WTC11 (cell line): ENCODE data around the gene SH3YL1.

Experiments used
- ATF3 ChIP-seq: sonication (generic); formaldehyde crosslinking; conservative IDR thresholded peaks from 2 replicates; pipeline ENCODE4 v1.8.1; 2022; ENCODE audit warnings: mild to moderate bottlenecking, missing genetic modification reagents
- CREB1 ChIP-seq: sonication (generic); formaldehyde crosslinking; IDR thresholded peaks from 2 replicates; pipeline ENCODE4 v1.8.0; 2023; ENCODE audit warnings: mild to moderate bottlenecking, missing genetic modification reagents
- CREM ChIP-seq: sonication (generic); formaldehyde crosslinking; IDR thresholded peaks from 2 replicates; pipeline ENCODE4 v1.8.1; 2022; ENCODE audit warnings: mild to moderate bottlenecking, missing genetic modification reagents, moderate library complexity
- NFE2L1 ChIP-seq: sonication (generic); formaldehyde crosslinking; IDR thresholded peaks from 2 replicates; pipeline ENCODE4 v1.8.1; 2023; ENCODE audit warnings: missing genetic modification reagents
- NR3C1 ChIP-seq: sonication (generic); formaldehyde crosslinking; conservative IDR thresholded peaks from 2 replicates; pipeline ENCODE4 v1.8.1; 2023; ENCODE audit warnings: low read depth, mild to moderate bottlenecking, missing genetic modification reagents
- RORB ChIP-seq: fragments of 250-450 bp; sonication (Bioruptor Pico); IDR thresholded peaks from 2 replicates; pipeline ENCODE4 v1.9.0; 2021; ENCODE audit warnings: mild to moderate bottlenecking
- TEAD4 ChIP-seq: sonication (generic); formaldehyde crosslinking; IDR thresholded peaks from 2 replicates; pipeline ENCODE4 v1.8.0; 2022; ENCODE audit warnings: mild to moderate bottlenecking, missing genetic modification reagents
- ZNF532 ChIP-seq: fragments of 250-450 bp; sonication (Bioruptor Pico); IDR thresholded peaks from 2 replicates; pipeline ENCODE4 v1.9.0; 2021; ENCODE audit warnings: mild to moderate bottlenecking, borderline replicate concordance
- TF ChIP-seq, protein P1 (sequence below): sonication (generic); formaldehyde crosslinking; IDR thresholded peaks from 2 replicates; pipeline ENCODE4 v1.8.1; 2022; ENCODE audit warnings: mild to moderate bottlenecking, moderate library complexity, missing genetic modification reagents
- TF ChIP-seq, protein P2 (sequence below): fragments of 200-600 bp; IDR thresholded peaks from 2 replicates; pipeline ENCODE4 v1.8.0; 2022; ENCODE audit warnings: antibody characterized with exemption
- TF ChIP-seq, protein P3 (sequence below): sonication (generic); formaldehyde crosslinking; IDR thresholded peaks from 2 replicates; pipeline ENCODE4 v1.8.1; 2023; ENCODE audit warnings: mild to moderate bottlenecking, missing genetic modification reagents, moderate library complexity

DNA sequence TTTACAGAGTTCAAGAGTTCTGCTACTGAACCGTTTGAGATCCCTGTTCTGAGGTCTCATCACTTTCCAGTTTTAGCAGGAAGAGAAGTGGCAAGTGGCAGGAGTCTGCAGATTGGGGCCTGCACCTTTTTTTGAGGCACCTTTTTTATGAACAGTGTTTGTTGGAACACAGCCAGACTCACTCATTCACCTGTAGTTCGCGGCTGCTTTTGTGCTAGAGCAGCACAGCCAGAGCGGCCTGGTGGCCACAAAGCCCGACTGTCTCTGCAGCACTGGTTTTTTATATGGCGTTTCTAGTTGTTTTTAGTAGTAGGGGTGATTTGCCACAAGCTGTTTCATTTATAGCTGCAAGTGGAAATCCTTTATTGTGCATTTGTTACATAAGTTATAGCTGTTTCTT lies 9.5 kb upstream of the SH3YL1 start:
- TF ChIP-seq, protein P1, sequence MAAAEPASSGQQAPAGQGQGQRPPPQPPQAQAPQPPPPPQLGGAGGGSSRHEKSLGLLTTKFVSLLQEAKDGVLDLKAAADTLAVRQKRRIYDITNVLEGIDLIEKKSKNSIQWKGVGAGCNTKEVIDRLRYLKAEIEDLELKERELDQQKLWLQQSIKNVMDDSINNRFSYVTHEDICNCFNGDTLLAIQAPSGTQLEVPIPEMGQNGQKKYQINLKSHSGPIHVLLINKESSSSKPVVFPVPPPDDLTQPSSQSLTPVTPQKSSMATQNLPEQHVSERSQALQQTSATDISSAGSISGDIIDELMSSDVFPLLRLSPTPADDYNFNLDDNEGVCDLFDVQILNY (CRISPR knock-in tag): no peak
- TF ChIP-seq, protein P2, sequence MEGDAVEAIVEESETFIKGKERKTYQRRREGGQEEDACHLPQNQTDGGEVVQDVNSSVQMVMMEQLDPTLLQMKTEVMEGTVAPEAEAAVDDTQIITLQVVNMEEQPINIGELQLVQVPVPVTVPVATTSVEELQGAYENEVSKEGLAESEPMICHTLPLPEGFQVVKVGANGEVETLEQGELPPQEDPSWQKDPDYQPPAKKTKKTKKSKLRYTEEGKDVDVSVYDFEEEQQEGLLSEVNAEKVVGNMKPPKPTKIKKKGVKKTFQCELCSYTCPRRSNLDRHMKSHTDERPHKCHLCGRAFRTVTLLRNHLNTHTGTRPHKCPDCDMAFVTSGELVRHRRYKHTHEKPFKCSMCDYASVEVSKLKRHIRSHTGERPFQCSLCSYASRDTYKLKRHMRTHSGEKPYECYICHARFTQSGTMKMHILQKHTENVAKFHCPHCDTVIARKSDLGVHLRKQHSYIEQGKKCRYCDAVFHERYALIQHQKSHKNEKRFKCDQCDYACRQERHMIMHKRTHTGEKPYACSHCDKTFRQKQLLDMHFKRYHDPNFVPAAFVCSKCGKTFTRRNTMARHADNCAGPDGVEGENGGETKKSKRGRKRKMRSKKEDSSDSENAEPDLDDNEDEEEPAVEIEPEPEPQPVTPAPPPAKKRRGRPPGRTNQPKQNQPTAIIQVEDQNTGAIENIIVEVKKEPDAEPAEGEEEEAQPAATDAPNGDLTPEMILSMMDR: no peak
- TF ChIP-seq ATF3 (CRISPR knock-in tag): no peak
- no peak for TF ChIP-seq CREB1
- no peak for TF ChIP-seq NR3C1 (CRISPR knock-in tag)
- no peak for TF ChIP-seq RORB (CRISPR knock-in tag)
- no peak for TF ChIP-seq CREM (CRISPR knock-in tag)
- no peak for TF ChIP-seq TEAD4 (CRISPR knock-in tag)
- TF ChIP-seq, protein P3, sequence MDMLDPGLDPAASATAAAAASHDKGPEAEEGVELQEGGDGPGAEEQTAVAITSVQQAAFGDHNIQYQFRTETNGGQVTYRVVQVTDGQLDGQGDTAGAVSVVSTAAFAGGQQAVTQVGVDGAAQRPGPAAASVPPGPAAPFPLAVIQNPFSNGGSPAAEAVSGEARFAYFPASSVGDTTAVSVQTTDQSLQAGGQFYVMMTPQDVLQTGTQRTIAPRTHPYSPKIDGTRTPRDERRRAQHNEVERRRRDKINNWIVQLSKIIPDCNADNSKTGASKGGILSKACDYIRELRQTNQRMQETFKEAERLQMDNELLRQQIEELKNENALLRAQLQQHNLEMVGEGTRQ (CRISPR knock-in tag): no peak
- TF ChIP-seq NFE2L1 (CRISPR knock-in tag): no peak
- TF ChIP-seq ZNF532: no peak
